Measurements from ENCODE around the gene PTPRN.
"Not testable (repeated sequence)": the region's sequence is repeated elsewhere in the genome, so short reads cannot be mapped to it uniquely, and the experiment has no call there.

PTPRN gene

DNA sequence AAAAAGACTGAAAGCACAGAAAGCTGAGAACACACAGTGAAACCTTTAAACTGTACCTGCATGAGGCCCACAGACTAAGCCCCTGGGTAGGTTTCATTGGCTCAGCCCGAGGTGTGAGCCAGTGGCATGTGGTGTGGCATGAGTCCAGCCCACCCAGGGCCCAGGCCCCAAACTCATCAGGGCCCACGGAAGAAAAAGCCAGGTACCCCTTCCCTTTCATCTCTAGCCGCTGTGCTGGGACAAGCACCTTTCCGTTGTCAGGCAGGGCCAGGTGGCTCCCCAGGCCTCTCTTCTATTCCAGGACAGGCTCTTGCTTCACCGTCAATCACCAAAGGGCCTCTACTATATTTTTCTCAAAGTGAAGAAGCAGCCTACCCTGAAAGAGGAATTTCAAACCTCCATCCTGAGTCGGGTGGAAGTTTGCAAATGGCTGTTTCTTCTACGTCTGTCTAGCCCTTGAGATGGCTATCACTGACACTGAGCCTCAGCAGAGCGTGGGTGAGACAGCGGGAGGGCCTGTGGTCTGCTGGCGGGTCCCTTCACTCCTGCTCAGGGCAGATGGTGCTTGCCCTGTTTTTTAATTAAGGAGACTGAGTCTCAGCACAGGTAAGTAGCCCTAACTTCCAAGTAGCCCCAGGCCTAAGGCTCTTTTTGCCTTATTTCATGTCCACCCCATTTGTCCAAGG lies 21.5 kb downstream of the PTPRN start:
- DNase-seq (ENCODE audit: low spot score) = no peak

DNA sequence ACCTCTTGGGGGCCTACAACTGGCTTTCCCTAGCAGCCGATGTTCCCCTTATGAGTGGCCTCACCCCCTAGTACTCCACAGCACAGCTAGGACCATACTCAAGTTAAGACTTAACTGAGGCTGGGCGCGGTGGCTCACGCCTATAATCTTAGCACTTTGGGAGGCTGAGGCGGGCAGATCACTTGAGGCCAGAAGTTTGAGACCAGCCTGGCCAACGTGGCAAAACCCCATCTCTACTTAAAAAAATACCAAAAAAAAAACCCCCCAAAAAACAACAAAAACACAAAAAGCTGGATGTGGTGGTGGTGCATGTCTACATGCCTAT lies 22.1 kb downstream of the PTPRN start:
- DNase-seq (ENCODE audit: low spot score) = not testable (repeated sequence)

DNA sequence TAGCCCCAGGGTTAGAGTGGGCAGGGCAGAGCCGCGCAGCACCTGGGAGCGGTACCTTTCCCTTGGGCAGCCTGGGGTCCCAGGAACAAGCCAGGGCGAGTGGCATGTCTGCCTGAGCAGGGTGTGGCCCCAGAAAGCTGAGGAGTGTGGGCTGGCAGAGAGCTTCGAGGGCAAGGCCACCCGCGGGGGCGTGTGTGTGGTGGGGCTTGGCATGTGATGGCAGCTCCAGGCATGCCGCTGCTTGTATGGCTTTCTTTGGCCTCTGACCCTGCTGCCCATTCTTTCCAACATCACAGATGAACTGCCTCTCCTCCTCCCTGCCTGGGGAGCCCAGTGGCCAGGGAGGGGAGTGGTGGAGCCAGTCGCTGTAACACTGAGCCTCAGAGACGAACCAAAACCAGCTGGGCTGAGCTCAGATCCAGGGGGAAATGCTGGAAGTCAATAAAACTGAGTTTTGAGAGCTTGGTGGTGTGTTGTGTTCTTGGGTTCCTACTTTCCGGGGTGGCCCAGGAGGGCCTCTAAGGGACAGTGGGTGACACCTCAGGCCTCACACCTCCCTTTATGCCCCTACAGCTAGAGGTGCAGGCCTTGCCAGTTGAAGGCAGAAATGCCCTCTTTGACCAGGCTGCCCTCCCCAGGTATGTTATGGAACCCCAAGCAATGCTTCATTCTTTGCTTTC lies 22.6 kb downstream of the PTPRN start:
- no peak for DNase-seq (ENCODE audit: low spot score)

DNA sequence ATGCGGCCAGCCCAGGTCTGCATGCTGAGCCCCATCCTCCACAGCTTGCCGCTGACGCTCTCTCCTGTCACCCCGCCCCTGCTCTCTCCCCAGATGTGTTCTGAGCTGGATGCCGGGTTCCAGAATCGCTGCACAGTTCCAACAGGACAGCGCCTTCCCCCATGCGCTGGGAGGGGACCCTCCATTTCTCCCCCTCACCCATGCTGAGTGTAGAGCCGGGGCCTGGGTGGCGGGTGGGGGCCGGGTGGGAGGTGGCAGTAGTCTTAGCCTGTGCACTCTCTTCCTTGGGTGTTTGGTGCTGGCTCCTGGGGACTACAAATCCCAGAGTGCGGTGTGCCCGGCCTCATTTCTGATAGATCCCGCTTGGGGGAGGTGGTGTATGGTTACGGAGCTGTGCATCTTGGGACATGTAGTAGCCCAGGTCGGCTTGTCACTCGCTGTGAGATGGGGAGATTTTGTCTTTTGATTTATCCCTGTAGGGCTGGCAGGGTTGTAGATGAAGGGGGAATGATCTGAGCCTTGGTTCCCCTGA lies 23.2 kb downstream of the PTPRN start:
- no peak for DNase-seq (ENCODE audit: low spot score)

DNA sequence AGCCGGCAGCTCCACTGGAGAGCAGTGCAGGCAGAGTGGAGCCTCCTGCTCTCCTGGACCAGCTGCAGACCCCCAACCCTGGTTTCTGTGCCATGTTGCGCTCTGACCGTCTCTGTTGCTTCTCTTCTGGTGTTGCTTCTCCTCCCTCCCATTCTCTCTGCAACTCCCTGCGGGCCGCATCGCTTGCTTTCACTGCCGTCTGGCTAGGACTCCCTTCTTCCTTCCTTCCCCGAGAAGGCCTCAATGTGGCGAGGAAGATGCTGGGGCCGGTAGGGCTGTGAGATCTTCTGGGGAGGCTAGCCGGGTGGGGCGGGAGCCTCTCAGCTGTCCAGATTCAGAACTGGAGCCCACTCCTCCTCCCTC lies 23.8 kb downstream of the PTPRN start:
- DNase-seq (ENCODE audit: low spot score) = no peak

DNA sequence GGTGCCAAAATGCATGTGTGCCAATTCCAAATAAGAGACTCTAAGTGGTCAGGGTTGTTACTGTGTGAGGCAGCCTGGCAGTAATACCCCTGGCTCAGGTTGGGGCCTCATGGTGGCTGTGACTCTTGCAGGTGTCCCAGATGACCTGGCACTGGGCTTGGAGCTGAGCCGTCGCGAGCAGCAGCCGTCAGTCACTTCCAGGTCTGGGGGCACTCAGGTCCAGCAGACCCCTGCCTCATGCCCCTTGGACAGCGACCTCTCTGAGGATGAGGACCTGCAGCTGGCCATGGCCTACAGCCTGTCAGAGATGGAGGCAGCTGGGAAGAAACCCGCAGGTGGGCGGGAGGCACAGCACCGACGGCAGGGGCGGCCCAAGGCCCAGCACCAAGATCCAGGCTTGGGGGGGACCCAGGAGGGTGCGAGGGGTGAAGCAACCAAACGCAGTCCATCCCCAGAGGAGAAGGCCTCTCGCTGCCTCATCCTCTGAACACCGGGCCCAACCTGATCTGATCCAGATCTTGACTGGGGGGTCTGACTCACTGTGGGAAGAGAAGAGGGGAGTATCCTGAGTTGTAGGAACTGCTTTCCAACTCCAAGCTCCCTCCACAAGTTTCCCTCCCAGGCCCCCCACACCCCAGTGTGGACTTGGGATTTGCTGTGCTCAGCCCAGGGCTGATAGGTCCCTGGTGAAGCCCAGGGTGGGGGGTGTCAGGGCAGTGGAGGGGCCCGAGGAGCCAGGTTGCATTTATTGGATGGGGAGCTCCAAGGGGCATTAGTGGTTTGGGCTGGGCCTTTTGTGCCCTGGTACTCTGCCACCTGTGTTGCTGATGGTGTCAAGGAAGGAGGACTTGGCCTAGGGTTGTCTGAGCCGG lies 24.5 kb downstream of the PTPRN start:
- no peak for DNase-seq (ENCODE audit: low spot score)

DNA sequence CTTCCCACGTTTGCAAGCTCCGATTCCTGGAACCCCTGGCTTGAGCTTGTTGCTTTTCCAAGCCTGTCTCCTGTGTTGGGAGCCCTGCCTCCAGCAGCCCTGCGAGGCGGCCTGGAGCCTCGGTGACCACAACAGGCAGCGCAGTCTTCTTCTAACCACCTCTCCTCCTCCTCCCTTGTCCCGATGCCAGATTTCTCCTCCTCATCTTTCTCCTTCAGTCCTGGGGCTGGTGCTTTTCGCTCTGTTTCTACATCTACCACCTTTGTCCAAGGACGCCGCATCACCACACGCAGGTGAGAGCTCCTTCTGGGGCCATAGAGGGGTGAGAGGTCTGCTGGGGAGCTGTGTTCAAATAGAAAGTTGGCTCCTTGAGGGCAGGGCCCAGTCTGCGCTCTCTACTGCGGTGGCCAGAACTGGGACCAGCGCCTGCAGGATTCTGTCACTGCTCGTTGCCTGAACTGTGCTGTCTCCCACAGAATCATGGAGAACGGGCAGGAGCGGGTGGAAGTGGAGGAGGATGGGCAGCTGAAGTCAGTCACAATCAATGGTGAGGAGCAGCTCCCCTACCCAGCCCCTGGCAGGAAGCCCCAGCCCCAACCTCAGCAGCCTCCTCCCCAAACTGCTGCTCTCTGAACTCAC lies 26.1 kb downstream of the PTPRN start:
- no peak for DNase-seq (ENCODE audit: low spot score)

DNA sequence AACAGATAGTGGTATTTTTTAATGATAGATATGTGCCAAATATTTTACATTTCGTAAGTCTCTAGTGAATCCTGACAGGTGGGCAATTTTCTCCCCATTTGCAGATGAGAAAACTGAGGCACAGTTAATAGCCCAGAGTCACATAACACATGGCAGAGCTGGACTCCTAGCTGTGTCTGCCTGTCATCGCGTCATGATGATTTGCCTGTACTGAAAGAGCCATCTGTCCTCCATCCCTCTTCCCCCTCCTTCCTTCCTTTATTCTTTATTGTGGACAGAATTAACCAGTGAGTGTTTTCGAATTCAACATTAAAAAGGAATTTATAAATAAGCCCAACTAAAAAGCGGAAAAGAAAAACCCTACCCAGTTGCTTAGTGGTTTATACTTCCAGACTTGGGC lies 26.8 kb downstream of the PTPRN start:
- DNase-seq (ENCODE audit: low spot score) = no peak

DNA sequence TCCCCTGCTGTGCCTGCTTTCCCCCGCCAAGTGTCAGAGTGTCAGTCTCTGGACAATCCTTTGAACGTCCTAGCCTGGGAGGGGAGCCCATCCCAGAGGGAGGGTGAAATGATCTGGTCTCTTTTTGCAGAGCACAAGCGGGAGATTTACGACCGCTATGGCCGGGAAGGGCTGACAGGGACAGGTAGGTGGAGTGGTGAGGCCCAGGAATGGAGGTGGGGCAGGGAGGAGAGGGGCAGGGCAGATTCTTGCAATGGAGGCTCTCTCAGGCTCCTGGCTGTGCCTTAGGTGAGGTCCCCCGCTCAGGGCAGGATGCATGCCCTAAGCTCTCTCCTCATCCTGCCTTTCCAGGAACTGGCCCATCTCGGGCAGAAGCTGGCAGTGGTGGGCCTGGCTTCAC lies 27.6 kb downstream of the PTPRN start:
- DNase-seq (ENCODE audit: low spot score) = no peak

DNA sequence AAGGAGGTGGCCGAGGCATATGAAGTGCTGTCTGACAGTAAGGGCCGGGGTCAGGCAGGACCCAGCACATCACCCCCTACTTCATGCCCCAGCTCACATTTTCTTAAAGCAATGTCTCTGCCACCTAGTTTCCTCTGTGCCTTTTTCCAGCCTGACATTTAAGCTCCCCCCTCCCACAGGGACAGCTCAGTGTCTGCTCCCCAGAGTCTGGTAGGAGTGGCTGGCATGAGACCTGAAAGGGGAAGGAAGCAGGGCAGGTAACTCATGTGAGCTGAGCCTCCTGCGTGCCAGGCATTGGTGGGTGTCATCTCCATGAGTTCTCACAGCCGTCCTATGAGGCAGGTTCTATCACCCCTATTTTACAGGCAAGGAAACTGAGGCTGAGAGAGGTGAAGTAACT lies 28.6 kb downstream of the PTPRN start:
- DNase-seq (ENCODE audit: low spot score) = no peak

DNA sequence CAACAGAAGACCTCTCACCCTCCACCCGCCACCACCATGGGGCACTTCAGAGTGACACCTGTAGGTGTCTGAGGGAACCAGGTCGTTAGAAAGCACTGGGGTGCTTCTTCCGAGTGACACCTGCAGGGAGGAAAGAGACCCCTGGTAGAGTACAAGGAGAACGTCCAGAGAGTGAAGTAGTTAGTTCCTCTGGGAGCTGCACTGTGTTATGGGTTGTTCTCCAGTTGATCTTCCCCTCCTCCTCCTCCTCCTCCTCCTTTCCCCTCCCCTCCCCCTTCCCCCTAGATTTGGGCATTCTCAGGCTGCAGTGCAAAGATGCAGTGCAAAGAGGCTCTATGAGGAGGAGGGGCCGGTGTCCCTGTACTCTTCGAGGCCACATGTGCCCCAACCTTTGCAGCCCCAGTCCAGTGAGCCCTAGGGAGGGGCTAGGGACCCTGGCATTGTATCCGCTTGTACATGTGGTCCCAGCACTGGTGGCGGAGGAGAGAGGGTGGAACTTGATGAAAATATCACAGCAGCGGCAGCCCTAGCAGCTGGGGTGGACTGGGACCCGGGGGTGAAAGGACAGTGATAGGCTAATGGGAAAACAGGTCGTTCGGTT lies 29.2 kb downstream of the PTPRN start:
- DNase-seq (ENCODE audit: low spot score) = no peak

DNA sequence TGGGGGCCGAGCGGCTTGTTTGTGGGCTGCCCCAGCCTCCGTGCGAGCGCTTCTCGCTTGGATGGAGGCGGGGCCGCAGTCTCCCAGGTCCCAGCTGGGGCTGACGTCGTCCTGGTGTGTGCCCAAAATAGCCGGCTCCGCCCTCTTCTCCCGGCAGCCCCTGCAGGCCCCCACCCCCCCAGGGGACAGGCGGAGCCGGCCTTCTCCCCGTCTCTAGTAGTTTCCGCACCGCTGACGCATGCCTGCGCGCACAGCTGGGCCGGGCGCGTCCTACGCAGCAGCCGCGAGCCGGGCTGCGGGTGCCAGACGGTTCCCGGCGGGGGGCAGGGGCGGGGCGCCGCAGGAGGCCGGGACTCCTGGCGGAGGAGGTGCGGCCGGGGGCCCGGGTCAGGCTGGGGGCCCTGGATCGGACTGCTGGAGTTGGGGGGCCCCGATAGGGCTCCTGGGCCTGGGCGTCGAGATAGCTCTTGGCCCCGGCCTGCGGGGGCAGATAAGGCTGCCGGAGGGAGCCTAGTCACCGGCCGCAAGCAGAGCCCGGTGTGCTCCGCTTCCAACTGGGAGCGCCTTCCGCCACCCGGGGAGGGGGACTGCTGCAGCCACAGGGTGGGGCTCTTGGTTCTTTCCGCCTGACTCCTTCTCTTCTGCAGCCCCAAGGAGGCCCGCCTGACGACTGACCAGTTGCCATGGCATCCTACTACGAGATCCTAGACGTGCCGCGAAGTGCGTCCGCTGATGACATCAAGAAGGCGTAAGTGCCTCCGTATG lies 29.9 kb downstream of the PTPRN start, which contains the start of gene DNAJB2:
Gene DNAJB2, plus strand, starts transcription at position 216 of the 765 bp plus-strand sequence. Its CDS starts 468 bp downstream, at position 684.
- peak; percentile 99 for DNase-seq (ENCODE audit: low spot score)

DNA sequence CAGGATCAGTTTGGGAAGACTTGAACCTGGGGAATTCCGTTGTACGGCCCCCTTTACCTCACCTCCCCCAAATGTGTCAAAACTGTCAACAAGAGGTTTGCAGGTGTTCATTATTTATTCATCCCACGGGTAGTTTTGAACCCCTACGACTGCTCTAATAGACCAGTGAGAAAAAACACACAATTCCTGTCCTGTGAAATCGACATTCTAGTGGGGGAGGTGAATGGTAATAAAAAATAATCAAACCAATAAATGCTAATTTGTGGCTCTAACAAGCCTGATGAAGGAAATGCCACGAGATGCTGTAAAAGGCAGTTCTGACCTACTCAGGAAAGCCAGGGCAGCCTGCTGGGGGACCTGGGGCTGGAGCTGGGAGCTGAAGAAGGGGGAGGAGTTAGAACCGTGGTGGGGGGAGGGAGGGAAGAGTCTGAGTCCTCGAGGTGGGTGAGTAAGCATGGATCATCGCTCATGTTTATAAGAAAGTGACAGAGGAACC lies 30.5 kb downstream of the PTPRN start:
- no peak for DNase-seq (ENCODE audit: low spot score)

DNA sequence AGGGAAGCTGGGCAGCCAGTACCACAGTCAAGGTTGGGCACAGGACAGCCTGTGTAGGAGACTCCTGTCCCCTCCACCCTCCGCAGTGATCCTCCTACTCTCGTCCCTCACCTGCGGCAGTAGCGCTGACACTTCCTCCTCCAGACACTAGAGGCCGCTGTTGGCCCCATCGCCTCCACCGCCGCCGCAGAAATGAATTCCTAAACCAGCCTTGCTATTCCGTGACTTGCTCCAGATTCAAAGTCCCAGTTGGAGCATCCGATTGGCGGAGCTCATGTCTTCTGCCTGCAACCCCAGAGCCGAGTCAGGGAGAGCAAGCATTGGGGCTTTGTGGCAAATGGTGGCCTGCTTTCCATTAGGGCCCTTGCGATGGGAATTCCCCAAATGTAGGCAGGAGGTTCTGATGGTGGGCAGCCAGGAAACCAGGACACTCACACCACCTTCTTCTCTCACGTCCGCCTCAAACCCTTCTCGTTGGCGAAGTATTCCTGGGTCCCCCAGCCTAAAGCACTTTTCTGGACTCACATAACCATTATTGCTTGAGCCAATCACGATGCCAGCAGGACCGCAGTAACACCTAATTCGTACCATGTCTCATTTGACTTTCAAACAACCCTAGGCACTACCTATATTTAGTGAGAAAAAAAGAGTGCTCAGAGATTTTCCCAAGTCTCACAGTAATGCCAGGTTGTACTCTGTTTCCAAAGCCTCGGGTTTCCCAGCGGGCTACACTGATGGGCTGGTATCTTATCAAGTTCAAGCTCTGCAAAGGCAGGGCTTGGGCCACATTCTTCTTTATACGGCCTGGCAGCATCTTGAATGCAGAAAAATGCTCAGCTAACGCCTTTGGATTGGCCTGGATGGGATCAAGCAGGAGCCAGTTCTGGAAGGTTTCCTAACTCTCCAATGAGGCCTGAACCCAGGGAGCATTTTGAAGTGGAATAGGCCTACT lies 31.2 kb downstream of the PTPRN start:
- peak; percentile 79 for DNase-seq (ENCODE audit: low spot score)

DNA sequence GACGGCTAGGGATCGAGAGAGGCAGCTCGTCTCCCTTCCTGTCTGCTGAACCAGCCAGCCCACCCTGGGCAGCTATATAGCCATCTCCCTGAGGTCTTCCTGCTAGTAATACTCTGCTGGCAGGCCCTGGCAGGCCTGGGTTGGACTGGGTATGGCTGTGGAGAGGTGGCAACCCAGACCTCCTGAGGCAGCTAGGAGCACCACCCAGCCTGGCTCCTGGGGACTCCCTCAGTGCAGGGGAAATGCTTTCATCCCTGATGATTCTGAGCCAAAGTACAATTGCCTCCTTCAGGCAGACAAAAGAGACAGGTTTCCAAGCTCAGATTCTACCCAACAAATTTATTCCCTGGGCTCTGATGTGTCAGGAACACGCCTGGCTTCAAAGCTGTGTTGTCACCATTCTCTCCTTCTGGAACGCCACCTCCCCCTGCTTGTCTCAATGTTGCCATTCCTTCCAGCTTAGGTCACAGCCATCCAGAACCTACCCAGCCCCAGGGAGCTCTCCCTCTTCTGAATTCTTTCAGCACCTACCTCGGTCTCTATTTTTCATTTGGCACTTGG lies 34.8 kb downstream of the PTPRN start:
- DNase-seq (ENCODE audit: low spot score) = no peak

DNA sequence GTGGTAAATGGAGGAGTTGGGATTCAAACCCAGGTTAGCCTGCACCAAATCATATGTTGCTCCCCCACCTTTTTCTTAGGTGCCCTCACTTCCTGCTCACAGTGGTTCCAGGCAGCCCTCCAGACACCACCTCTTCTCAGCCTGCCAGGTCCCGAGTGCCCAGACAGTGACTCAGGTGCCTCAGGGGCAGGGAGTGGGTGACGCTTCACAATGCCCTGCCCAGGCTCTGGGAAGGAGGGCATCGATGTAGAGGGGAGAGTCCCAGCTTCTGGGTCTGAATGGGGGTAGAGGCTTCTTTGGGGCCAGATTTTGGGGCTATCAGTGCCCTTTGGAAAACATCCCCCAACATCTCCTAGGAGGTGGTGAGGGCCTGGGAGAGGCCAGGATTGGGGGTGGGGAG lies 35.3 kb downstream of the PTPRN start:
- DNase-seq (ENCODE audit: low spot score) = no peak

DNA sequence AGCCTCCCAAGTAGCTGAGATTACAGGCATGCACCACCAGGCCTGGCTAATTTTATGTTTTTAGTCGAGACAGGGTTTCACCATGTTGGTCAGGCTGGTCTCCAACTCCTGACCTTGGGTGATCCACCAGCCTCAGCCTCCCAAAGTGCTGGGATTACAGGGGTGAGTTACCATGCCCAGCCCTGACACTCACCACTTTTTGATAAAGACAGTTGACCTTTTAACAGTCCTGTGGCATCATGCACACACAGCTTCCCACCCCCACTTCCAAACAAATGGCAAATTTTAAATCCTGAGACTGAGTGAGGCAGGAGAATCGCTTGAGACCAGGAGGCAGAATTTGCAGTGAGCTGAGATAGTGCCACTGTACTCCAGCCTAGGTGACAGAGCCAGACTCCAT lies 36.2 kb downstream of the PTPRN start:
- no peak for DNase-seq (ENCODE audit: low spot score)

DNA sequence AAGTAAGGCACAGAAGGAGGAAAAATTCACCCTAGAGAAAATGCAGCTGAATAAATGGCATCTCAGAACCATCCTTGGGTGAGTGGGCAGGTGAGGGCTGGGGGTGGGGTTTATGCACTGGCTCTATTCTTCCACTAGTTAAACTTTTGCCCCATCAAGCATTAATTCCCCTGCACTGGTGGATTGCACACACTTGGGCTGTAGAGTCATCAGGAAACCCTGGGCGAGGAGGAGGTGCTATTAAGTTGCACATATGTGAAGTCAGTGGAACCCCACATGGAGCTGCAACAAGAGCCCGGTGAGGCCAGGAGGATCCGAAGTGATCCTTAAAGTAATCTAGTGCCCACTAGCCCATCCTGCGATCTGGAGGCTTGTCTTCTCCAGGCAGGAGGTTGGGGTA lies 36.8 kb downstream of the PTPRN start:
- DNase-seq (ENCODE audit: low spot score) = no peak

DNA sequence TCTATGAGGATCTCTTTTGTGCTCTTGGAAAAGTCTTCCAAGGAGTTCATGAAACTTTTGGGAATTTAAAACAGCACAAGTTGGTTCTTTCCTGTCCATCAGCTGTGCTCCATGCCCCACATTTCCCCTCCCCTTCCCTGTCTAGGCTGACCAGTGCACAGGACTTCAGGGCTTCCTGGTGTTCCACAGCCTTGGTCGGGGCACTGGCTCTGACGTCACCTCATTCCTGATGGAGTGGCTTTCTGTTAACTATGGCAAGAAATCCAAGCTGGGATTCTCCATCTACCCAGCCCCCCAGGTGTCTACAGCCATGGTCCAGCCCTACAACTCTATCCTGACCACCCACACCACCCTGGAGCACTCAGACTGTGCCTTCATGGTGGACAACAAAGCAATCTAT lies 38.2 kb downstream of the PTPRN start:
- DNase-seq (ENCODE audit: low spot score) = no peak

DNA sequence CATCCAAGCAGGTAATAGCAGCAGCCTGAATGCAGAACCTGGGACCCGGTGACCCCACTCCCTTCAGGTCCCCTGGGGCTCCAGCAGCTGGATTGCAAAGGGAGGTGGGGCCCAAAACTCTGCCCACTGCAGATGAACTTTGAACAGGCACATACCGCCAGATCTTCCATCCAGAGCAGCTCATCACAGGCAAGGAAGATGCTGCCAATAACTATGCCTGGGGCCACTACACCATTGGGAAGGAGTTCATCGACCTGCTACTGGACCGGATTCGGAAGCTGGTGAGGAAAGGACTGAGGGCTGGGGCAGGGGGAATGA lies 39.2 kb downstream of the PTPRN start:
- DNase-seq (ENCODE audit: low spot score) = no peak

All from COLO829 (cell line).